HG02678 (cell line): ENCODE data around the gene TEX44.

Source experiments
- ATAC-seq: cut with Tn5 transposase; IDR thresholded peaks from one replicate; pipeline ENCODE4 v1.9.1; 2021; ENCODE audit warnings: mild to moderate bottlenecking, moderate library complexity; ENCODE audit not compliant: unreplicated experiment

The TEX44 gene

DNA sequence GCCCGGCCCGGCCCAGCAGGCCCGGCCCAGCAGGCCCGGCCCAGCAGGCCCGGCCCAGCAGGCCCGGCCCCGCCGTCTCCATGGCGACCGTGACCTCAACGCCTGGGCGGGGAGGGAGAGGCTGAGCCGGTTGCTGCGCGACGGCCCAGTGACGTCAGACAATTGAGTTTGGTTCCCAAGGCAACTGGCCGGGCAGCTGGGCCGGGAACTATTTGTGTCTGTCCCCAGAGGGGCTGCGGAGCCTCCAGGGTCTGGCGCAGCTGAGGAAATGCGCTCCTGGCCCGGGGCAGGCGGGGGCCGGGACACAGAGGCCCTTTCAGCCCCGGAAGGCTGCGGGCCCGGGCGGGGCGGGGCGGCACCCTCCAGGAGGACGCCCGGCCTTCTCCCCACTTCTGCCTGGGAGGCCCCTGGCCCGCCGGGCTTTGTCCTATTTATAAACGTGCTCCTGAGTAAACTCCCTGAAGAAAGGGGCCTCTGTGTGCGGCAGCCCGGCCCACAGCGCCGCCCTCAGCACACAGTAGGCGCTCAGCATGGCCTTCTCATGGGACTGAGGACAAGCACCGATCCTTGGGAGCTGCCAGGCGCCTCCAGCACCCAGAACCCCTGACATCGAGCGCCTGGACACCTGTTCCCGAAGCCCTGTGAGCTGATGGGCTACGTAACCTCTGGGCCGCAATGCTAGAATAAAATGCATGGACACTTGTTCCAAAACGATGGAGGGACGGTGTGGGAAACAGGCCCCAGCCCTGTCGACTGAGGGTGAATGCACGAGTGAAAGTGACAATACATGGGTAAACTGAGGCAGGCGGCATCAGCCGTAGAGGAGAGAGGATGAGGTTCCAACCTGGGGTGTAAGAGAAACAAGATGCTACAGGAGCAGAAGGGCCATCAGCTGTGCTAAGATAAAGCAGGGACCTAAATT is 12.3 kb downstream of the TEX44 start:
- peak; percentile 89 for ATAC-seq

DNA sequence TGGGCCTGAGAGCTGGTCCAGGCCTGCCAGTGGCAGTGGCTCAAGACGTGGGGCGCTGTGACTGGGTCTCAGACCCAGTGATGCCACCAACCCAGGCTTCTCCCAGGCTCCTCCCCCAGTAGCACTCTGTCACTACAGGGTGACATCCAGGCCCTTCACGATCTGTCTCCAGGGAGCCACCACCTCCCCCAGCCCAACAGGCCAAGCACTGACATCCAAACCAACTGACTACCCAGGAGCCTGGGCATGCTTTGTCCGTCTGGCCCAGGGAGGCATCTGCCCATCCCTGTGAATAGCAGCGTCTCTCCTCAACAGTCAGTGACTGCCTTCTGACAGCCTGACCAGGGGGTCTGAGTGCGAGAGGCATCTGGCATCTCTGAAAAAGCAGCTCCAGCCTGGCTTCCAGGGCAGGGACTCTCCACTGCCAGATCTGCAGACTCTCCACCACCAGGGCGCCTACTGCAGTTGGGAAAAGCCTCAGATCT is 13.0 kb downstream of the TEX44 start:
- no peak for ATAC-seq

DNA sequence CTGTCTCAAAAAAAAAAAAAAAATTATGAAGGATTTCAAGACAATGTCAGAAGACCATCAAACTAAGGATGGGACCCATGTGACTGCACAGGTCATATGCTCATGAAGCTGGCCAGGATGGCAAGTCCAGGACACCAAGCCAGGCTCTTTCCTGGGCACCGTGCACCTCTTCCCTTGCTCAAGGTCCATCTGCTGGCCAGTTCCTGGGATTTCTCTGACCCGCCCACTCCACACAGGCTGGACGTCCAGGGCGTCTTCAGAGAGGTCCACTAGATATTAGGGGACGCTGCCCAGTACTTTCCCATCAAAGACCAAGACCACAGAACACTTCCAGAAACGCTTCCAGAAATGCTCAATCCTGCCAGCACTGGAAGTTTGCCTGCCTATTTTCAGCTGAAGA is 14.3 kb downstream of the TEX44 start:
- no peak for ATAC-seq

DNA sequence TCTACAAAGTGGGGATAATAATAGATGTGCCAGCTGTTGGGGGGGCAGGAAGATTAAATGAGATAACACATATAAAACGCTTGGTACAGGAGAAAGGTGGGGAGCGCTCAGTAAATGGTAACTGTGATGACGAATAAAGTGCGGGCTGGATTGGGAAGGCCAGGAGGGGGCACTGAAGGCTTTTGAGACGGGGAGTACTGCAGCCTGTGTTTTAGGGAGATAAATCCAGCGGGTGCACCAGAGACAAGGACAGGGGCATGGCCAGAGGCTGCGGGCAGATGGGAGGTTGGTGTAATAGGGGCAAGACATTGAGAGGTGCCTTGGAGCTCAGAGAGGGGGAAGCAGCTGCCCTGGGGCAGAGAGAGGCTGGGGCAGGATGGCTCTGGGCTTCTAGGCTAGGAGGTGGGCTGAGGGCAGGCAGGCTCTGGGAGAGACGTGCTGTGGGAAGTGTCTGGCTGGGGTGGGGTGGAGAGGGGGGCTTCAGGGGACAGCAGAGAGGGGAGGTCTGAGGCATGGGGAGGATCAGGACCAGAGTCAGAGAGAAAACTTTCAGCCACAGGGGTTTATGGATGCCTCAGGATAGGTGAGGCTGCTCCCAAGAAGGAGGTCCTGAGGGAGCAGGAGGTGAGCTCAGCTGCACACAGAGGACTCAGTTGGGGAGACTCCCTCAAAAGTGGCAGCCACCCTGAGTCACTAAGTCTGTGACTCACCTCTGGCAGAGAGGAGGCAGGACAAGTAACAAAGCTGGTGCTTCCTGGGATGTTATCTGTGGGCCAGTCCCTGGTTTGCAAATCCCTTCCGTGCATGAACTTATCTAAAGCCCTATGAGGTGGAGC is 18.8 kb downstream of the TEX44 start:
- ATAC-seq = no peak

DNA sequence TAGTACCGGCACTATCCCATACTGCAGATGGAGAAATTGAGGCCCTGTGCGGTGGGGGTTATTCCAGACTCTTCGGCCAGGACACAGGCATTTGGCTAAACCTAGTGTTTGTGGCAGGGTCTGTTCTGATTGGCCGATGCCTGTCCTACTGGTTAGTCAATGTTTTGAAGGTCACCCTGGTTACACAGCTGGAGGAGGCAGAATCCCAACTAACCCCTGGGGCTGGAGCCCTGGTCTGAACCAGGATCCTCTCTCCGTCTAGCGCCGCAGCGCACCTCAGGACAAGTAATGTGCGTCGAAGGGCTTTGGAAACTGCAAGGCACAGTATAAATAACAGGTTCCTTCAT is 19.4 kb downstream of the TEX44 start:
- no peak for ATAC-seq

DNA sequence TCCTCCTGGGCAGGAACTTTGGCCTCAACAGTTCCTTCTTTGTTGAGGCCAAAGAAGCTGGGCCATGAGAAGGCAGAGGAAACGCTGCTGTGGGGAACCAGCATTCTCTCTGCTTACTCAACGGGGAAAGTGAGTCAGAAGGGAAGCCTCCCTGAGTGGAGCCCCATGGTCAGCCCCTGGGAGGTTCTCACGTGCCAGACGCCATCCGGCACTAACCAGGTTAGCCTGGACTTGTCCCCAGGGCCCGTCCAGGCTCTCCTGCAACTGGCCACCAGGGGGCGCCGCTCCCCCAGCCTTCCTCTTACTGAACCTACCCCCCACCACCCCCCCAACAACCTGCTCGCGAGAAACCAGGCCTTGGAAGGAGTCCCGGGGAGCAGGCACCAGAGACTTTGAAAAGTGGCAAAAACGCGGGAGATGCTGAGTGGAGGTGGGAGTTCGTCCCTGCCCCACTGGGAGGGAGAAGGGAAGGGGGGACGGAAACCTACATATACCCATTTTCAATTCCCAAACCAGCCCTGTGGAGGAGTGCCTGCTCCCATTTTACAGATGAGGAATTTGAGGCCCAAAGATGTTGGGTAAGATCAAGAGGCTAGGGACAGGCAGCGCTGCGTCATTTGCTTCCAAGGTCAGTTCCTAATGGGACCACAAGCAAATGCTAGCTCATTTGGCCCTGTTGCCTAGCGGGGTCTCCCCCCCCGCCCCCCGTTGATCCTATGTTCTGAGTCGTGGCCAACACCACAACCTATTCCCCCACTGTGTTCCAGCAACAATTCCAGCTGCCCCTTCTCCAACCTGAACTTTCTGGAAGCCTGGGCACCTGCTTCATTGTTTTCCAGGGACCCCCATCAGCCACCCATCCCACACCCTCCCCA is 20.0 kb downstream of the TEX44 start:
- ATAC-seq = peak; percentile 33

DNA sequence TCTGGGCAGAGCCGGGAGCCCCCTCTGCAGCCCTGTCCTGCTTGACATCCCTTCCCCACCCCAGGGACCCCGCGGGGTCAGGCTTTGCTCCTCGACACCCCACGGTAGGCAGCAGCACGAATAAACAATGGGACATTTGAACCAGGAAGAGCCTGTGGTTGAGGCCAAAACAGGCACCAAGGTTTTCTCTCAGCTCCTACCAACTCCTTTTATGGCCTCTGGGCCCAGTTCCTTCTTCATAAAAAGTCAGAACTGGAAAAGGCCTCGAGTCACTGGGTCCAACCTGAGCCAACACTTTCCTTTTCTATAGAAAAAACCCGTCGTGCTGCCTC is 20.6 kb downstream of the TEX44 start:
- ATAC-seq = peak; percentile 6

DNA sequence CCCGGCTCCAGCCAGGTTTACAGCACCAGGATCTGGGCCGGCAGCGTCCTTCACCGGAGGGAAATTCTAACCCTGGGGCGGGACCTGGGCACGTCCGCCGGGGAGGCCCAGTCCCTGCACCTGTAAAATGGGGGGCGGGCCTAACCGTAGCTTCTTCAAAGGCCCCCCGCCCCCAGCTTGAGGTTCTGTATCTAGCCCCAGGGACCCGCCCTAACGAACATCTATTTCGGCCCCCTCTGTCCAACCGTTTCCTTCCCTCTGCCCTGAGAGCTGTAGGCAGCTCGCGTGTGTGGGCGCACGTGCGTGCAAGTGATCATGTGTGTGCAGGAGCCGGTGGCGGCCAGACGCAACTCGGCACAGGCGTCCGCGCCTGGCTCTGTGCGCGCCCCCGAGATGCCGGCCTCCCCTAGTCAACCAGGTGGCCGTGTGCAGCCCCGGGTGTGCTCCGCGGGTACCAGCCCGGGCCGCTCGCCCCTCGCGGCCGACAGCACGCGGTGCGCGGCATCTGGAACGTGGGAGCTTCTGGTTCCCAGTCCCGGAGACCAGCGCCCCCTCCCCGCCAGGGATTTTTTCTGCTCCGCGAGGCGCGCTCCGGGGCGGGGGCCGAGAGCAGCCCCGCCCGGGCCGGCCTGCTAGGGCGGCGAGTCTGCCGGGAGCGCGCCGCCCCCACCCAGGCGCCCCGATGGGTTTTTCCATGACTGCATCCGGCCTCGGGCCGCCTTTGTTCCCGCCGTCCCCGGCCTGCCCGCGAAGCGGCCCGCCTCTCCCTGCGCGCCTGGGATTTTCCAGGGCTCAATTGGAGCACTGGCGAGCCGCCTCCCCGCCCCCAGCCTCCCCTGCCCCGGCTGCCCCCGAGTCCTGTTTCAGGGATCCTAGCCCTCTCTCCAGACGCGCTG is 21.2 kb downstream of the TEX44 start:
- peak; percentile 65 for ATAC-seq

DNA sequence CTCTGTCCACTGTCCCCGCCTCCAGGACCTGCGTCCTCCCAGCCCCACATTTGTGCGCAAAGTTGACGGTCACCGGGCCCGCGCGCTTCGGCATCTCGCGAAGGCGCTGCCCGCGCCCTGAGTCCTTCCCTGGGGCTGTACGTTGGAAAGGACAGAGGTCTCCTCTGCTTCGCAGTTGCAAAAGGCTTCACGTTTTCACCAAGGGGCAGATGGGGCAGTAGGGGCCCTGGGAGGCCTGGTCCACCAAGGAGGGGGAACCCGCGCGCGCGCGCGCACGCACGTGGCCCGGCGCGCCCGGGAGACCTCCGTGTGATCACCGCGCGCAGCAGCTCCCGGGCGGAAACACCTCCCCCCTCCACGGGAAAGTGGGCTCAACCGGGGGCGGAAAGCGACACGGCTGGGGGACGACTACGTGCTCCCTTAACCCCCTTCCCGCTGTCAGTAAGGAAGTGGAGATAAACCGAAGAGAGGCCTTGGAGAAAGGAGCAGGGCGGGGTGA is 21.9 kb downstream of the TEX44 start:
- ATAC-seq = peak; percentile 3

DNA sequence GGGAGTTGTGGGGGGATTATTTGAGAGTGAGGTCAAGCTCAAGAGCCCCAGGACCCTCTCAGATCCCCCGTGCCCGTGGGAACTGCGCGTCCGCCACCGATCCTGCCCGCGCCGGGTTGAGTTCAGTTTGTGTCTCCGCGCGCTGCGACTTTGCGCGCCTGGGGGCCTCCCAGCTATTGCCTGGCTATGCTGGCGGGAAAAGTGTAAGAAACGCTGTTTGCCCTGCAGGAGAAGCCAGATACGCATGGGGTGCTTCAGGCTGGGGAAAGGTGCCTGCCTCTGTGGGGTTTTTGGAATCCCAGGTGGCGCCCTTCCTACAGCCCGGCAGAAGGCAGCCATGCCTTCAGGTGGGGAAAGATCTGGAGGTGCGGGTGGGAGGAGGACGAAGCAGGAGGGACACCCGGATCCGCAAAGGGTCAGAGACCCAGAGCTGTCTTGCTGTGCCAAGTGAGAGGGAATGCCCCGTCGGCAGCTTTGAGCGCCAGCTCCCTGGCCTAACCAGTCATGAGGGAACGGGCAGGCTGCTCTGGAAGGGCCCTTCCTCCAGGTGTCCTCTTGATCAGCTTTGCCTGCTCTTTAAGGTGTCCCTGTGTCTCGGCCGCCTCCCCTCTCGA is 22.5 kb downstream of the TEX44 start:
- ATAC-seq = no peak

DNA sequence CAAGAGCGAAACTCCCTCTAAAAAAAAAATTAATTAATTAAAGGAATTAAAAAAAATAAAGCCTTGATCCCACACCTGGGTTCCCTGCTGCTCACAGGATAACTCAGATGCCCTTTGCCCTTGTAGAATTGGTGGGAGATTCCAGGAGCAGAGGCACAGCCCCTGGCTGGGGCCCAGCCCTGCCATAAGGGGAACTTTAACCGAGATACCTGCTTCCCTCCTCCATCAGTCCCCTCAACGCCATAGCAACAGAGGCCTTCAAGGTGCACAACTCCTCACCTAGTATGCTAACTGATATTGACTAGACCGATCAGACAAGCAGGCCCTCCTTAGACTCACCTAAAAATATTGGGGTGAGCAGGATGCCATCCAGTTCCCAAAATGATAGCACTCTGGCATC is 23.6 kb downstream of the TEX44 start:
- ATAC-seq = no peak

DNA sequence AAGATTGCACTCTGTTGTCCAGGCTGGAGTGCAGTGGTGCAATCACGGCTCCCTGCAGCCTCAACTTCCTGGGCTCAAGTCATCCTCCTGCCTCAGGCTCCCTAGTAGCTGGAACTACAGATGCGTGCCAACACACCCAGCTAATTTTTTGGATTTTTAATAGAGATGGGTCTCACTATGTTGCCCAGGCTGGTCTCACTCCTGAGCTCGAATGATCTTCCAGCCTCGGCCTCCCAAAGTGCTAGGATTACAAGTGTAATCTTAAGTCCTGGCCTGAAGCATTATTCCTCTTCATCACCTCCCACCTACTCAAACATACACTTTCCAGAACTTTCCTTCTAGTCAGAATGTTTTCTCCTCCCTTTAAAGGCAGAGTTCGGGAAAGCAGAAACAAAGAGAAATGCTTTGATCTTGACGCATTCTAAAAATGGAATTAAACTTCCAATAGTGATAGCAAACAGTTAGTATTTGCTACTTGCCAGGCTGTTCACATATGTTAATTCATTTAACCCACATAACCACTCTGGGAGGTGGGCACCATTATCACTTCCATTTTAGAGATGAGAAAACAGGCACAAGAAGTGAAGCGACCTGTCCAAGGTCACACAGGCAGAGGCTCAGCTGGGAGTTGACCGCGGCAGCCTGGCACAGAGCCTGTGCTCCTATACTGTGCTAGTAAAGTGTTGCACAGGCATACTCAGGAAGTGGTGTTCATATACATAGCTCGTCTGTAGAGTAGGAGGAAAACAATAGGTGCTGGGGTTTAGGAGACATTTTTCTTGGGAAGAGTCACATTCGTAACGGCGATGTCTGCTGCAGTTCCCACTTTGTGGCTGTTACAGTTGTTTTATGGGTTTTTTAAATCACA is 24.6 kb downstream of the TEX44 start:
- no peak for ATAC-seq

DNA sequence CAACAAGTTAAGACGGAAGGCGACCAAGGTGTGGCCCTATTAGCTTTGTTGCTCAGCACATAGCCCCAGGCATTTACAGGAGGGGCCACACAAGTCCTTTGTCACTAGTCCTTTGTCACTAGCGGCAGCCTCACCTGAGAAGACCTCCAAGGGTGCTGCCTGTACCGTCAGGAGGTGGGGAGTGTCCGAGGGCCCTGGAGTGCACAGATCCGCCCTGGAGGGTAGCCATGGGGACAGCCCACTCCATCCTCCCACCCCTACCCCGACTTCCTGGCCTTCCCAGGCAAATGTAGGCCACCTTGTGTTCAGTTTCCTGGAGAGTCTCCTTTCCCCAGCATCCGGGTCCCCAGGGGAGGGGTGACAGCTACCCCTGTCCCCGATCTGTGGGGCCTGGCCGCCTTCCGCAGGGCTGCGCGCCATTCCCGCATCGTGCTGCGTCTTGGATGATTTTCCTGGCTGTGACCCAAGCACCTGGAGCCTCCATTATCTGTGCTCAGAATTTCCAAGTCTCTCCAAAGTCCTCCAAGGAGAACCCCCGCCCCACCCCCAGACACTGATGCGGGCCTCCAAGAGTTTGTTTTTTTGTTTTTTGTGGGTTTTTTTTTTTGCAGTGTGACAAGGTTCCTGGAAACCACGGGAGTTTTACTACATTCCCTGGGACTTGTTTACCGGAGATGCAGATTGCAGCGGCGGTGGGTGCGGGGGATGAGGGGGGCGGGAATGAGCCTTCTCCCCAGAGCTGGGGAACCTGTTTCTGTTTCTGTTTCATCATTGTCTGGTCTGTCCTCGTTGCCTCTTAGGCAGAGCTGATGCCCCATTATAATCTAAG is 28.6 kb downstream of the TEX44 start:
- no peak for ATAC-seq

DNA sequence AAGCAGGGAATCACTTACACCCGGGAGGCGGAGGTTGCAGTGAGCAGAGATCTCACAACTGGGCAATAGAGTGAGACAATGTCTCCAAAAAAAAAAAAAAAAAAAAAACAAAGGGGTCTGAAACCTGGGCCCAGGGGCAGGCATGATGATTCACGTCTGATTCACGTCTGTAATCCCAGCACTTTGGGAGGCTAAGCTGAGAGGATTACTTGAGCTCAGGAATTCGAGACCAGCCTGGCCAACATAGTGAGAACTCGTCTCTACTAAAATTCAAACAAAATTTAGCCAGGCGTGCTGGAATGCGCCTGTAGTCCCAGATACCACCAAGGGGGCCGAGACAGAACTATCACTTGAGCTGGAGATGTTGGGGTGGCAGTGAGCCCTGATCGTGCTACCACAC is 30.3 kb downstream of the TEX44 start:
- ATAC-seq = no peak

DNA sequence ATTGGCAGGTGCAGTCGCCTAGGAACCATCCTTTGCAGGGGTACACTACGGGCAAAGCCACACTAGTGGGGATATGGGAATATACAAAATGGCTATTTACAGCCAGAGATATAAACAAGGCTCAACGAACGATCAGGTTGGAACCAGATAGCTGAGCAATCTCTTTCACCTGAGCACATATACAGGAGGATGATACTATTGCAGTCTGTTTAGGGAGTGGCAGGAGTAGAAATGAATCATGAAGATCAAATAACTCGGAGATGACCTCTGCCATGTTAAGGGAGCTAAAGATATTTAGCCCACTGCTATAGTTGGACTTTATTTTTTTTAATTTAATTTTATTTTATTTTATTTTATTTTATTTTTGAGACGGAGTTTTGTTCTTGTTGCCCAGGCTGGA is 33.8 kb downstream of the TEX44 start:
- ATAC-seq = no peak

DNA sequence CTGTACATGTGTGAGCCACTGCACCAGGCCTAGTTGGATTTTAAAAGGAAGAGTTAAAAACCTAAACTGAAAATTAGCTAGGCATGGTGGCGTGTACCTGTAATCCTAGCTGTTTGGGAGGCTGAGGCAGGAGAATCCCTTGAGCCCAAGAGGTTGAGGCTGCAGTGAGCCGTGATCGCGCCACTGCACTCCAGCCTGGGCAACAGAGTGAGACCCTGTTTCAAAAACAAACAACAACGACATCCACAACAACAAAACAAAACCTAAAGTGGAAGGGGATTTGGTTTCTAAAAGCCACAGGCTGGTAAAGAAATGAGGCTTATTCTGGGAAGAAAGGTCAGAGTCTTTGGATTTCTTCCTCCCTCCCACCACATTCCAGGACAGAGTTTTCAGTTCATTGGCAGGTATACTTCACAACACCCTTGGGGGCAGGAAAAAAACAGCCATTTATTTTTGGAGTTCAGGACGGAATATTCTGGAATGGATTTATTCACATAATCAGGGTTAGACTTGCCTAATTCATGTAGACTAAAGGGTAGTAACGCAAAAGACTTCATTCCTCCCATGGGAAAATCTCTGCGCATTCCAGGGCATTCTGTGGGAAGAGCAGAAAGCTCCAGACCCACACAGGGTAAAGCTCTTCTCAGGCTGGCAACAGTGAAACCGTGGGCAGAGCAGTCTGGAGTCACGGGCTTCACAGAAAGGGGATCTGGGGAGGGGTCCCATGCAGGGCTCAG is 34.9 kb downstream of the TEX44 start:
- no peak for ATAC-seq

DNA sequence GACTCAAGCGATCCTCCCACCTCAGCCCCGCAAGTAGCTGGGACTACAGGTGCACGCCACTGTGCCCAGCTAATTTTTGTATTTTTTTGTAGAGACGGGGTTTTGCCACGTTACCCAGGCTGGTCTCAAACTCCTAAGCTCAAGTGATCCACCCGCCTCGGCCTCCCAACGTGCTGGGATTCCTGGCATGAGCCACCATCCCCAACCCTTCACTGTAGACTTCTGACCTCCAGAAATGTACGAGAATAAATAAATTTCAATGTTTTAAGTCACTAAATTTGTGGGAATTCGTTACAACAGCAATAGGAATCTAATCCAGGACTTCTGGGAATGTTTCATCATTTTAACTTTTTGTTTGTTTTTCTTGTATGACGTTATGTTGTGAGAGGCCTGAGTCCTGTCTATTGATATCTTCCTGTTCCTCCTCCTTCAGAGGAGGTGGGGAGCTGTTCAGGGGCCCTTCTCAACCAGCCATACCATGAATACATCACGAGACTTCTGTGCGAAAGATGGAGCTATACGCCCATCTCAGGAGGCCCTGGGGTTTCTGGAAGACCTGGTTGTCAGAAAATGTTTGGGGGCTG is 40.0 kb downstream of the TEX44 start:
- ATAC-seq = no peak
